Measurements from ENCODE around the gene RRP8. TPM values are rescaled to one million over a fixed set of nuclear protein-coding genes. Genes with fewer than 3 reads are reported as not detected.

Gene RRP8
- total and polyA plus RNA-seq, 3 donors from 2014 or later = 17.5 to 29.6 (median 18.5) TPM

Other genes with a start within 250 kb of the RRP8 start
- gene SMPD1, start 213.1 kb downstream of the RRP8 start, total RNA-seq = 10 to 100 TPM; 30.4 to 41.2 TPM
- 27.4 TPM for gene SMPD1, start 213.1 kb downstream of the RRP8 start, polyA plus RNA-seq (ENCODE audit: insufficient read depth, low read depth, low replicate concordance)
- 10 to 100 TPM; 42.6 to 57.3 TPM for gene APBB1, start 184.5 kb downstream of the RRP8 start, total RNA-seq
- 43.7 TPM for gene APBB1, start 184.5 kb downstream of the RRP8 start, polyA plus RNA-seq (ENCODE audit: insufficient read depth, low read depth, low replicate concordance)
- 1 to 10 TPM; 2.7 to 4.2 TPM for gene HPX, start 162.6 kb downstream of the RRP8 start, total RNA-seq
- 3.1 TPM for gene HPX, start 162.6 kb downstream of the RRP8 start, polyA plus RNA-seq (ENCODE audit: insufficient read depth, low read depth, low replicate concordance)
- gene TRIM3, start 129.7 kb downstream of the RRP8 start, total RNA-seq = 10 to 100 TPM; 29.4 TPM
- gene TRIM3, start 129.7 kb downstream of the RRP8 start, polyA plus RNA-seq (ENCODE audit: insufficient read depth, low read depth, low replicate concordance) = 15.0 TPM
- 10 to 100 TPM; 70.2 to 80.1 TPM for gene ARFIP2, start 122.3 kb downstream of the RRP8 start, total RNA-seq
- gene ARFIP2, start 122.3 kb downstream of the RRP8 start, polyA plus RNA-seq (ENCODE audit: insufficient read depth, low read depth, low replicate concordance) = 56.1 TPM
- 10 to 100 TPM; 49.1 to 55.1 TPM for gene TIMM10B, start 122.1 kb downstream of the RRP8 start, total RNA-seq
- gene TIMM10B, start 122.1 kb downstream of the RRP8 start, polyA plus RNA-seq (ENCODE audit: insufficient read depth, low read depth, low replicate concordance) = 37.0 TPM
- gene DNHD1, start 106.3 kb downstream of the RRP8 start, total RNA-seq = 100 to 1,000 TPM in 1 of 2 donors, 10 to 100 TPM in 1; 66.3 to 103 TPM
- 83.2 TPM for gene DNHD1, start 106.3 kb downstream of the RRP8 start, polyA plus RNA-seq (ENCODE audit: insufficient read depth, low read depth, low replicate concordance)
- gene ILK, start 158 bp upstream of the RRP8 start, total RNA-seq = 100 to 1,000 TPM in 1 of 2 donors, 10 to 100 TPM in 1; 79.1 to 109 TPM
- 122 TPM for gene ILK, start 158 bp upstream of the RRP8 start, polyA plus RNA-seq (ENCODE audit: insufficient read depth, low read depth, low replicate concordance)
- gene TAF10, start 8.6 kb upstream of the RRP8 start, total RNA-seq = 100 to 1,000 TPM; 123 to 210 TPM
- 389 TPM for gene TAF10, start 8.6 kb upstream of the RRP8 start, polyA plus RNA-seq (ENCODE audit: insufficient read depth, low read depth, low replicate concordance)
- gene TPP1, start 15.8 kb upstream of the RRP8 start, total RNA-seq = 100 to 1,000 TPM; 134 to 151 TPM
- 60.9 TPM for gene TPP1, start 15.8 kb upstream of the RRP8 start, polyA plus RNA-seq (ENCODE audit: insufficient read depth, low read depth, low replicate concordance)
- gene DCHS1, start 52.2 kb upstream of the RRP8 start, total RNA-seq = 1 to 10 TPM; 7.1 to 8.8 TPM
- 14.2 TPM for gene DCHS1, start 52.2 kb upstream of the RRP8 start, polyA plus RNA-seq (ENCODE audit: insufficient read depth, low read depth, low replicate concordance)
- 10 to 100 TPM; 21.0 to 22.7 TPM for gene MRPL17, start 79.7 kb upstream of the RRP8 start, total RNA-seq
- 49.5 TPM for gene MRPL17, start 79.7 kb upstream of the RRP8 start, polyA plus RNA-seq (ENCODE audit: insufficient read depth, low read depth, low replicate concordance)
- 1 to 10 TPM; 1.8 to 2.8 TPM for gene OR2AG2, start 168.4 kb upstream of the RRP8 start, total RNA-seq
- gene OR2AG2, start 168.4 kb upstream of the RRP8 start, polyA plus RNA-seq (ENCODE audit: insufficient read depth, low read depth, low replicate concordance) = 0.30 TPM
- gene OR2AG1, start 179.4 kb upstream of the RRP8 start, total RNA-seq = not detected
- gene OR2AG1, start 179.4 kb upstream of the RRP8 start, polyA plus RNA-seq (ENCODE audit: insufficient read depth, low read depth, low replicate concordance) = not detected
- gene OR6A2, start 196.1 kb upstream of the RRP8 start, total RNA-seq = 1 to 10 TPM; 2.2 to 2.6 TPM
- not detected for gene OR6A2, start 196.1 kb upstream of the RRP8 start, polyA plus RNA-seq (ENCODE audit: insufficient read depth, low read depth, low replicate concordance)
- gene OR10A5, start 242.1 kb upstream of the RRP8 start, total RNA-seq = not detected
- not detected for gene OR10A5, start 242.1 kb upstream of the RRP8 start, polyA plus RNA-seq (ENCODE audit: insufficient read depth, low read depth, low replicate concordance)